Smooth muscle cell of the coronary artery (primary cell): Measurements from ENCODE around the gene SH2D1A. TPM values are rescaled to one million over a fixed set of nuclear protein-coding genes. Genes with fewer than 3 reads are reported as not detected.

Experiments used
- total RNA-seq: library from RNA; depleted of rRNA; stranded (reverse); fragments of >200 nt; gene quantifications from 2 replicates; pipeline ENCODE4 v1.2.3, GENCODE V29; 2014; ENCODE audit warnings: low replicate concordance

The SH2D1A gene
- total RNA-seq: not detected in 2 replicates

DNA sequence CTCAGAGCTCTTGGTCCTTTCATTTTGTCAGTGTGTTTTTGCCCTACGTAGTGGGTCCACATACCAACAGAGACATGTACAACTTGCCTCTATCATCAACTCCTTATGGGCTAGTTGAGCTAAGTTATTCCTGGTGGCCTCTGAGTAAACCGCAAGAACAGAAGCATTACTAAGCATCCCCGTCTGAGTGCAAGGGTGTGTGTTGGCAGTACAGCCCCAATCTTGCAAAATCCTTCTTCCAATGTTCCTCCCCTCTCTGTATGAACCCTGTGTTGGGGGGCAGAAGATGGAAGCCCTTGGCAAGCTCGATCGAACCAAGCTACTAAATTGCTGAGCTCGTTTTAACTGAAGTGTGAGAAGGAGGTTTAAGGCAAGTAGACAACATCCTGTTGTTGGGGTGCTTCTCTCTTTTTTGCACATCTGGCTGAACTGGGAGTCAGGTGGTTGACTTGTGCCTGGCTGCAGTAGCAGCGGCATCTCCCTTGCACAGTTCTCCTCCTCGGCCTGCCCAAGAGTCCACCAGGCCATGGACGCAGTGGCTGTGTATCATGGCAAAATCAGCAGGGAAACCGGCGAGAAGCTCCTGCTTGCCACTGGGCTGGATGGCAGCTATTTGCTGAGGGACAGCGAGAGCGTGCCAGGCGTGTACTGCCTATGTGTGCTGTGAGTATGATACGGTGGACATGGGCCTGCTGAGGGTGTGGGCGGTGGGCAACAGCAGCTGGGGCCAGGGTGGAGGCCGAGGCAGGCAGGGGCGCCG is at the start of gene SH2D1A:
SH2D1A (plus strand) TSS at position 447 of the 760 bp plus-strand sequence; CDS start at position 527, 80 bp downstream.

DNA sequence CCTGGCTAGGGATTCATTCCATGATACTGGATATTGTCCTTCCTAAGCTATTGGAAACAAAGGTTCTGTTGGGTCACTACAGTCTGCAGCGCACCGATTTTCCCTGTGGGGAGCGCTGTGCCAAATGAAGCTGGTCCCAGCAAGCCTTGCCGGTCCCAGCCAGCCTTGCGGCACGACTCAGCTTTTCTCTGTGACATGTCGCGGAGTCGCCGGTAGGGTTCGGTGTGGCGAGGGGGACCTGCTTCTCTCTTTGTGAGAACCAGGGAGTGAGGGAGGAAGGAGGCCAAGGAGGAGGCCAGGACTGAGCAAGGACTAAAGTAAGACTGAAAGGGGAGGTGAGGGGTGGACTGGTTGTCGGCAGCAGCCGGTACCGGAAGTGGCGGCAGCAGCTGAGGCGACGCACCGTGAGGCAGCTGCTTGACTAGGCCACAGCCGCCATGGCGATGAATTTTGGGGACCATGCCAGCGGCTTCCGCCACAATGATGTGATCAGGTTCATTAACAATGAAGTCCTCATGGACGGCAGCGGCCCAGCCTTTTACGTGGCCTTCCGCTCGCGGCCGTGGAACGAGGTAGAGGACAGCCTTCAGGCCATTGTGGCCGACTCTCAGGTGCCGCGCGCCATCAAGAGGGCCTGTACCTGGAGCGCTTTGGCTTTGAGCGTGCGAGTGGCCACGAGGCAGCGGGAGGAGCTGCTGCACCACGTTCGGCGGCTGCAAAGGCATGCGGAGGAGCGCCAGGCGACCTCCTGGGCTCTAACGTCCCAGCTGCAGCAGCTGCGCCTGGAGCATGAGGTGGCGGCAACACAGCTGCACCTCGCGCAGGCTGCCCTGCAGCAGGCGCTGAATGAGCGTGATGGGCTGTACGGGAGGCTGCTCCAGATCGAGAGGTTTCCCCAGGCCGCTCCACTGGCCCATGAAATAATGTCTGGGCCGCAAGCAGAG is 13.6 kb upstream of the SH2D1A start, which contains the start of gene TEX13D:
TEX13D (plus strand) TSS at position 180 of the 944 bp plus-strand sequence; CDS start at position 438, 258 bp downstream.

Other genes starting within 250 kb of the SH2D1A start
- gene TEX13D, start 13.9 kb upstream of the SH2D1A start, total RNA-seq: not detected in 2 replicates